NCI-H748 treated with DMSO at 0.1 percent for 48 hours (cell line): ENCODE results near the gene INPP4B.

Experiments used
- DNase-seq: peaks from one replicate; lab custom pipeline; 2025; lab: John Stamatoyannopoulos, UW

INPP4B gene

GRCh38 chr4:142129473-142129872, 716.6 kb downstream of the INPP4B start:
- no peak for DNase-seq

GRCh38 chr4:142128529-142128928, 717.6 kb downstream of the INPP4B start:
- no peak for DNase-seq

- peak; percentile 30 for DNase-seq
Measured at GRCh38 chr4:142126890-142127497, 719.1 kb downstream of the INPP4B start.

GRCh38 chr4:142124874-142125273, 721.2 kb downstream of the INPP4B start:
- DNase-seq = no peak

GRCh38 chr4:142121448-142122350, 724.4 kb downstream of the INPP4B start:
- no peak for DNase-seq

GRCh38 chr4:142120921-142121320, 725.2 kb downstream of the INPP4B start:
- DNase-seq = no peak

GRCh38 chr4:142112451-142112850, 733.6 kb downstream of the INPP4B start:
- DNase-seq = no peak

GRCh38 chr4:142110136-142110535, 736.0 kb downstream of the INPP4B start:
- no peak for DNase-seq

GRCh38 chr4:142104041-142104440, 742.1 kb downstream of the INPP4B start:
- DNase-seq = no peak

GRCh38 chr4:142101401-142101800, 744.7 kb downstream of the INPP4B start:
- no peak for DNase-seq

DNA sequence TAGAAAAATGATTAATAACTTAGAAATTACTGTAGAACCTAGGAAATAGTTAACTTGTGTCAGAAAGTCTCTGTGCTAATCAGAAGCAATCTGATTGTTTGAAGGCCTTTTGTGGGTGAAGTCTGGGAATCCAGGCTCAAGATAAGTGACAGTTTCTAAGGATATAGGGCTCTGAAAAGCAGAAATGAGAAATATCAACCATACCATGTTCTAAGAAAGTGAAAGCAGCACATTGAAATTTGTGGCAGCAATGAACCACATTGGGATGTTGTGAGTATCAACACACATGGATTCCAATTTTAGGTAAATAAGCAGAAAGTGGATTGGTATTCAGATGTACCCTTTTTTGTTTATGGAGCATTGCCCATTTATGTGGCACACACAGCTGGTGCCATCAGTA, 745.2 kb downstream of the INPP4B start:
- DNase-seq = no peak

DNA sequence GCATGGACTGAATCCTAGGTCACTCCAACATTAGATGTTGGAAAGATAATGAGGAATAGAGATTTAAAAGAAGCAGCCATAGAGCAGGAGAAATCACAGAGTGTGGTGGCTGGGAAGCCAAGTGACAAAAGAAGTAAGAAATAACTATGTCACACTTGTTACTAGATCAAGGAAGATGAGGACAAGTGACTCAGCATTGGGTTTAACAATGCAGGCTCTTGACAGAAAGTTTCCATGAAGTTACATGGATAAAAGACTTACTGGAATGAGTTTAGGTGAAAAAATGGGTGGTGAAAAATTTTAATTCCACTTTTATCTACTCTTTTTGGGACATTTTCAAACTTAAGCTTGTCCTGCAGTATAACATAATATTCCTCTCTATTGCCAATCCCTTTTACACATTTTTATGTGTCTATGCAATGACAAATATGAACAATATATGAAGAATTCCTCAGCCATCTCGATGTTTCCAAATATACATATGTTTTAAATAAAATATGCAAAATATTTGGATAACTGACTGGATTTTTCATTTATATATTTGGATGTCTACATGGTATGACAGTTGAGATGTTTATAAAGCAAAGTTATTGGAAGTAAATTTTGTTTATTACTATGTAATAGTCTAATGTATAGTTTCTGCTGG, 747.1 kb downstream of the INPP4B start:
- DNase-seq = no peak

DNA sequence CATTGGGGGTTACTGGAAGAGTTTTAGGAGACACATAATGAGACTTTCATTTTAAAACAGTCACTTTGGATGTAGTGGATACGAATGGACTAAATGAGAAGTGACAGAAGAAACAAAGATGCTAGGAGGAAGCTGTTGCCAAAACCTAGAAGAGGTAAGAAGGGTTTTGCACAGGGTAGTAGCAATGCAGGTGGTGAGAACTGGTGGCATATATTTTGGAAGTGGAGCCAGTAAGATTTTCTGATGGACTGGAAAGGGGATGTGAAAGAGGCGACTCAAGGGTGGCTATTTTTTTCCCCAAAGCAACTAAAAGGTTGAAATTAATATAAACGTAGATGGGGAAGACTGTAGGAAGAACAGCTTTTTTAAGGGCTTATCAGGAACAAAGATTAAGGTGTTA, 747.7 kb downstream of the INPP4B start:
- no peak for DNase-seq

- DNase-seq = no peak
Measured at GRCh38 chr4:142097015-142097414, 749.1 kb downstream of the INPP4B start.

GRCh38 chr4:142095886-142096605, 750.1 kb downstream of the INPP4B start:
- DNase-seq = no peak

GRCh38 chr4:142092941-142093340, 753.2 kb downstream of the INPP4B start:
- DNase-seq = no peak

DNA sequence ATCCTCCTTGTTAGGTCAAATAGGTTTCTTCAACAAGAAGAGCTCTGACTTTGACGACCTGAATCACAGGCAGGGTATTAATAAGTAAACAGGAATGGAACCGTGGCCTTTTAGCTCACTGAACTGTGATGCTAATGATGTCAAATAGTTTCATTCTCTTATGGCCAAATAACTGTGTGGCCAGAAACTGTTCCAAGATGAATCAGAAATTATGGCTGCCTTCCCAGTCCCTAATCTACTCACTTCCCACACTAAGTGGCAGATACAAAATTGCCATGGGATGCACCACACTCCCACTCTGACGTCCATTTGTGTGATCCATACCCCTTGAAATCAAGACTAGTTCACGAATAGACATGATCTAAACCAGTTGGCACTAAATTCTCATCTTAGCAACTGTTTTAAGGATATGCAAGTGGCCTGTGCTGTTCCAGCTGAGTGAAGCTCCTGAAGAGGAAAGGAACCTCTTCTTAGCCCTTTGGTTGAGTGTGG, 754.4 kb downstream of the INPP4B start:
- no peak for DNase-seq

- no peak for DNase-seq
Measured at GRCh38 chr4:142091085-142091513, 755.0 kb downstream of the INPP4B start.

DNA sequence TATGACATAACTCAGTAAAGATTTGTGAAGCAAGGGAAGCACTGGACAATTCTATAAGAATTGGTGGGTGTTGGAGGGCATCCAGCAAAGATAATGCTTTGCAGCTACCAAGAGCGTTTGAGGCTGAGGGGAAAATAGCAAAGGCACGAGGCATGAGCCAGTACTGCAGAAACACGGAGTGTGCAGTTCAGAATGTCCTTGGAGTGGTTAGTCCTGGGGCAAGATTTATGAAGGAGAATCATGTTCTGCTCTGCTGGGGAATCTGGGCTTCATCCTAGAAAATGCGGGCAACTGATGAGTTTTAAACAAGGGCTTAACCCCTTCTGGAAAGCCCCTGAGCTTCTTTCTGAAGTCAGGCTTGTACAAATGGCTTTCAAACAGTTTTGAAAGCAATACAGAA, 757.2 kb downstream of the INPP4B start:
- no peak for DNase-seq

DNA sequence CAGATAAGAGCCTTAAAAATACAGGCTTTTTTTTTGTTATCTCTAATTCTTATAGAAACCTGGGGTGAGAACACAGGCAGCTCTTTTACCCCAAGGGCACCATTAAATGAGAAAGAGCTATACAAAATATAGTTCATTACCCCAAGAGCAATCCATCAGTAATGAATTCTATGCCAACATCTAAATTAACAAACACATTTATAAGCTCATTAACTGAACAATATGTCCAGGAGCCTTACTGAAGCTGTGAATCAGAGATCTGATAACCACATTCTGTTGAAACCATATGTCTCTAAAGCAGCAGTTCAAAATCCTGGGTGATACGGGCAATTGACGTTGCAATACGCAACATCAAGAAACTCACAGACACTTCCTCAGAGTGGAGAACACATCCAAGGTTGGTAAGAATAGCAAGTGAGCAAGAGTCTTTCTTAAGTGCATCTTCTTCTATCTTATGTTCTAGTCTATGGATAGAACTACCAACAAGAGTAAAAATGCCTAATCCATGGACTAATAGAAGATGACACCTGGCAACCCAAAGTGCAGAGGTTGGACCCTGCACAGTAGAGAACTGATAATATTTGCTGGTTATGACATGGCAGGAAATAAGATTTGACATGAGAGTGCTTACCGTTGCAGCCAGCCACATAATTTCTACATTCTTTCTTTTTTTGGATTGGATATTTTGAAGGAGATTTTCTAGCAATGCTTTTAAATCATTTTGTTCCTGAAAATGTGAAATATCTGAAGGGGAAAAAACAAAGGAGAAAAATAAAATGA, 760.4 kb downstream of the INPP4B start:
- no peak for DNase-seq

DNA sequence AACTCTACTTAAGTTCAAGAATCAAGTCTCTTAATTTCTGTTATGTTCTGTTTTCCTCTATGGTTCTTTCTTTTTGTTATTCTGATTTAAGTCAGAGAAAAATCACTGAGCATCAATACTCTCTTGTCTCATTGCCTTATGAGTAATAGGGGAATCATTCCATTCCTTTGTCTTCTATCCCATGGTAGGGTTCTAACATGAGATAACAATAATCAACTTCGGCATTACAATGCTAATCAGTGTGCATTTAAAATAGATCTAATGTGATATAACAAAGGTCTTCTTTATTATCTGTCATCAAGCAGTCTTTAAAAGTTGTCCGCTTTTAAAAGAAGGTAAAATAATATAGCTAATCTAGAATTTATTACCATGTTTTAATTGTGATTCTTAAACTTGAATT, 762.8 kb downstream of the INPP4B start:
- DNase-seq = no peak
